CD14-positive monocyte (primary cell): ENCODE measurements around the gene HDGFL3. TPM values are rescaled to one million over a fixed set of nuclear protein-coding genes. Genes with fewer than 3 reads are reported as not detected.

Experiments
- DNase-seq, 3 donors: peaks; one replicate each; pipeline ENCODE4 v3.0.0-alpha.2; 2011 to 2022
- H2AFZ ChIP-seq: 2 replicates; pipeline ENCODE4 v1.6.0; 2012; ENCODE audit warnings: mild to moderate bottlenecking, low read depth, low read length, inconsistent platforms; ENCODE audit not compliant: insufficient read depth, poor library complexity, severe bottlenecking
- H3K27ac ChIP-seq, 2 donors: 1 replicate in 1 of 2; 2 replicates in 1 of 2; pipeline ENCODE4 v1.5.1; 2012 to 2013; ENCODE audit warnings: low read length in 2 of 2, control low read depth in 1 of 2, inconsistent platforms in 1 of 2, low read depth in 1 of 2, mild to moderate bottlenecking in 1 of 2
- H3K27me3 ChIP-seq, 2 donors: one replicate each; pipeline versions ENCODE4 v1.6.0 to v1.6.1; 2011 to 2013; ENCODE audit warnings: low read length in 2 of 2; ENCODE audit not compliant: control insufficient read depth in 2 of 2, insufficient read depth in 2 of 2
- H3K36me3 ChIP-seq, 2 donors: replicated peaks in 1 of 2; 1 replicate in 1 of 2; 2 replicates in 1 of 2; pipeline versions ENCODE4 v1.5.1 to v1.6.1; 2012 to 2013; ENCODE audit warnings: low read length in 2 of 2, control low read depth in 1 of 2, inconsistent platforms in 1 of 2, mild to moderate bottlenecking in 1 of 2; ENCODE audit not compliant: insufficient read depth in 2 of 2, control insufficient read depth in 1 of 2
- H3K4me1 ChIP-seq, 2 donors: 1 replicate in 1 of 2; 2 replicates in 1 of 2; pipeline versions ENCODE4 v1.5.1 to v1.6.1; 2012 to 2013; ENCODE audit warnings: low read length in 2 of 2, control low read depth in 1 of 2, inconsistent platforms in 1 of 2, mild to moderate bottlenecking in 1 of 2, moderate library complexity in 1 of 2; ENCODE audit not compliant: insufficient read depth in 2 of 2, control insufficient read depth in 1 of 2
- H3K4me2 ChIP-seq: replicated peaks from 2 replicates; pipeline ENCODE3; 2012; ENCODE audit warnings: low read length, moderate library complexity, mild to moderate bottlenecking; ENCODE audit not compliant: poor library complexity, severe bottlenecking; ENCODE audit errors: extremely low read depth
- H3K4me3 ChIP-seq, 3 experiments: fragments of 200-600 bp in 1 of 3; sonication (generic) in 1 of 3; replicated peaks in 1 of 3; 1 replicate in 2 of 3; 2 replicates in 1 of 3; pipeline ENCODE4 v1.5.1; 2011 to 2013; ENCODE audit warnings: low read length in 3 of 3, mild to moderate bottlenecking in 3 of 3, control low read depth in 2 of 3, low read depth in 2 of 3, inconsistent platforms in 1 of 3, moderate library complexity in 1 of 3
- H3K79me2 ChIP-seq: 2 replicates; pipeline ENCODE4 v1.6.0; 2012; ENCODE audit warnings: mild to moderate bottlenecking, control low read depth, inconsistent platforms, low read length, moderate library complexity; ENCODE audit not compliant: insufficient read depth
- H3K9ac ChIP-seq: 2 replicates; pipeline ENCODE4 v1.6.0; 2017; ENCODE audit warnings: low read length, mild to moderate bottlenecking; ENCODE audit not compliant: insufficient read depth, poor library complexity, severe bottlenecking
- H3K9me3 ChIP-seq, 2 donors: replicated peaks in 1 of 2; 1 replicate in 1 of 2; 2 replicates in 1 of 2; pipeline versions ENCODE4 v1.5.1 to v1.6.1; 2012 to 2013; ENCODE audit warnings: low read length in 2 of 2, control low read depth in 1 of 2; ENCODE audit not compliant: control insufficient read depth in 1 of 2, insufficient read depth in 1 of 2
- H4K20me1 ChIP-seq: 2 replicates; pipeline ENCODE4 v1.6.0; 2012; ENCODE audit warnings: mild to moderate bottlenecking, low read length, control low read depth, moderate library complexity; ENCODE audit not compliant: insufficient read depth
- H3K27ac Mint-ChIP-seq, 7 donors: one replicate each; pipeline ENCODE4 v1.8.0; 2020; ENCODE audit warnings: mild to moderate bottlenecking in 7 of 7, mixed read lengths in 7 of 7, moderate library complexity in 6 of 7, inconsistent platforms in 2 of 7
- H3K27me3 Mint-ChIP-seq, 3 donors: one replicate each; pipeline ENCODE4 v1.8.0; 2021 to 2022; ENCODE audit warnings: low read depth in 3 of 3, mild to moderate bottlenecking in 3 of 3, mixed read lengths in 3 of 3, moderate library complexity in 3 of 3, inconsistent platforms in 1 of 3
- H3K36me3 Mint-ChIP-seq, 2 donors: one replicate each; pipeline ENCODE4 v1.8.0; 2020; ENCODE audit warnings: mixed read lengths in 2 of 2, inconsistent platforms in 1 of 2, mild to moderate bottlenecking in 1 of 2
- H3K4me1 Mint-ChIP-seq: one replicate; pipeline ENCODE4 v1.8.0; 2020; ENCODE audit warnings: mild to moderate bottlenecking, mixed read lengths
- H3K4me3 Mint-ChIP-seq, 2 donors: one replicate each; pipeline ENCODE4 v1.8.0; 2020; ENCODE audit warnings: mild to moderate bottlenecking in 2 of 2, mixed read lengths in 2 of 2, moderate library complexity in 1 of 2
- H3K9me3 Mint-ChIP-seq, 7 donors: one replicate each; pipeline ENCODE4 v1.8.0; 2020 to 2022; ENCODE audit warnings: mixed read lengths in 7 of 7, mild to moderate bottlenecking in 6 of 7, moderate library complexity in 6 of 7, inconsistent platforms in 2 of 7
- whole genome bisulfite sequencing: methylation state at CpG from one replicate; pipeline ENCODE4 v1.1.5; 2013; ENCODE audit warnings: missing lambda C conversion rate; ENCODE audit not compliant: insufficient coverage; 5-methylcytosine and 5-hydroxymethylcytosine counted together
- intact Hi-C, 2 donors: fragments of 100-400 bp; cut with micrococcal nuclease; formaldehyde crosslinking; loops; one replicate each; pipeline versions ENCODE4 v1.15.0 to v1.15.1; 2023
- polyA plus RNA-seq, 3 donors: library from polyadenylated mRNA; depleted of rRNA in 1 of 3; unstranded in 2 of 3; stranded (reverse) in 1 of 3; fragments of 300-500 nt in 2 of 3; fragments of >200 nt in 1 of 3; fragmentation: Illumina TruSeq in 2 of 3; gene quantifications; 1 replicate in 2 of 3; 2 replicates in 1 of 3; pipeline ENCODE4 v1.2.3, GENCODE V29; 2012 to 2021
- TF ChIP-seq, protein P1 (sequence below): fragments of 200-600 bp; IDR thresholded peaks from one replicate; pipeline ENCODE4 v1.8.0; 2022; ENCODE audit warnings: antibody characterized with exemption, mild to moderate bottlenecking

The HDGFL3 gene
- polyA plus RNA-seq, 3 donors: 0.35 to 1.1 (median 0.69) TPM

DNA sequence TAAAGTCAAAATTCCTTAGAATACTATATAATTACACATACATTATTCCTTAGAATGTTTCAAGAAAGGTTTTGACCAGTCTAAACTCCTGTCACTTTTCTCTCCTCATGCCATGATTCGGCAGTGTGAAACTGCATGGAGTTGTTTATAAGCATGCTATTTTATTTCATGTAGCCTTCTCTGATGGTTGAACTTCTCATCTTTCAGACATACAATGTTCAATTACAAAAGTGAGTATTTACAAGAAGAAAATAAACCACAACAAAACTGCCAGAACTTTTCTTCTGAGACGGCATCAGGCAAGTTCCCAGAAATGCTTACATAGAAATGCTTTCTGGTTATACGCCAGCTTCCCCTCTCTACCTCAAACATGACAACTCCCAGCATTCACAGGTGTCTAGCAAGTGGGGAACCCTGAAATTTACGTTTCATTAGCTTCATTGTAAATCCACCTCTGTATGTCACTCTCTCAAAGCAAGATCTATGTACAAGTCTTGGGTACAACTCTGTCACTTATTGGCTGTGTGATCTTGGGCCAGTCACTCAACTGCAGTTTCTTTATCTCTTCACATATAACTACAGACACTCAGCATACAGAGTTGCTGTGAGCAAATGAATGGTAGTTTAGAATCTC, 42.7 kb downstream of the HDGFL3 start:
- 85% methylated on average over 3 of the region's 4 CpGs for WGBS
- Histone ChIP-seq H3K9ac (no peak overlapping the region), H4K20me1 (no peaks in the 10 kb centered on the region), H3K4me1 (no peaks in the 10 kb centered on the region), H2AFZ (no peak overlapping the region), H3K9me3 (peaks cover 9% of the 10 kb centered on the region in 2 donors), H3K4me2 (no peak overlapping the region), H3K4me3 (no peak overlapping the region), H3K79me2 (no peaks in the 10 kb centered on the region), H3K27me3 (no peaks in the 10 kb centered on the region), H3K27ac (no peak overlapping the region), H3K36me3 (no peaks in the 10 kb centered on the region)
- H3K36me3 Mint-ChIP-seq: no peaks in the 10 kb centered on the region
- peaks cover 8 to 29% (median 19%) of the 10 kb centered on the region in 7 donors for H3K9me3 Mint-ChIP-seq
- no peak overlapping the region for H3K27ac Mint-ChIP-seq
- H3K4me3 Mint-ChIP-seq: no peak overlapping the region
- intact Hi-C loops: no loop called here
- H3K27me3 Mint-ChIP-seq: peaks cover 0 to 1% (median 1%) of the 10 kb centered on the region in 3 donors
- DNase-seq: no peak
- H3K4me1 Mint-ChIP-seq: no peaks in the 10 kb centered on the region
- TF ChIP-seq, protein P1, sequence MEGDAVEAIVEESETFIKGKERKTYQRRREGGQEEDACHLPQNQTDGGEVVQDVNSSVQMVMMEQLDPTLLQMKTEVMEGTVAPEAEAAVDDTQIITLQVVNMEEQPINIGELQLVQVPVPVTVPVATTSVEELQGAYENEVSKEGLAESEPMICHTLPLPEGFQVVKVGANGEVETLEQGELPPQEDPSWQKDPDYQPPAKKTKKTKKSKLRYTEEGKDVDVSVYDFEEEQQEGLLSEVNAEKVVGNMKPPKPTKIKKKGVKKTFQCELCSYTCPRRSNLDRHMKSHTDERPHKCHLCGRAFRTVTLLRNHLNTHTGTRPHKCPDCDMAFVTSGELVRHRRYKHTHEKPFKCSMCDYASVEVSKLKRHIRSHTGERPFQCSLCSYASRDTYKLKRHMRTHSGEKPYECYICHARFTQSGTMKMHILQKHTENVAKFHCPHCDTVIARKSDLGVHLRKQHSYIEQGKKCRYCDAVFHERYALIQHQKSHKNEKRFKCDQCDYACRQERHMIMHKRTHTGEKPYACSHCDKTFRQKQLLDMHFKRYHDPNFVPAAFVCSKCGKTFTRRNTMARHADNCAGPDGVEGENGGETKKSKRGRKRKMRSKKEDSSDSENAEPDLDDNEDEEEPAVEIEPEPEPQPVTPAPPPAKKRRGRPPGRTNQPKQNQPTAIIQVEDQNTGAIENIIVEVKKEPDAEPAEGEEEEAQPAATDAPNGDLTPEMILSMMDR: no peak

DNA sequence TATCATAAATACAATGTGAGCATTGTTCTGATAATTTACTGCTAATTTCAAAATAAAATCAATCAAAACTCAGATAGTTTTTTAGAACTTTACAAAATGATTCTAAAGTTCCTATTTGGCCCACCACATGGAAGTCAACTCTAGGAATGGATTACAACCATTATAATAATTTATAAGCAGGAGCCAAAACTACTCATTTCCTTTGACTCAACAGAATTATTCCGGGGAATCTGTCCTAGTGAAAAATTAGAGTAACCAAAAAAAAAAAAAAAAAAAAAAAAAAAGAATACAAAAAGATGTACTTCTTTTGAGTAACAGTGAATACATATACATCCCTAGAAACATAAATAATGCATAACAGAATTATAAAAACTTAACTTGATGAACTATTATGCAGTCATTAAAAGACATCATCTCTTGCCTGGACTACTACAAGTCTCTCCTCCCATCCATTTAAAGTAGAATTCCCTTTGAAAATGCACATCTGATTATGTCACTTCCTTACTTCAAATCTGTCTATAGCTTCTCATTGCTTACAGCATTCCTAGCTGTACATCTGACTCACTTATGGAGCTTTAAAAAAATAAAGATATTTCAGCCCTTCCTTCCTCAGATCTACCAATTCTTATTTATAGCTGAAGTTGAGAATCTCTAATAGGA, 43.4 kb downstream of the HDGFL3 start:
- peaks cover 8 to 28% (median 17%) of the 10 kb centered on the region in 7 donors for H3K9me3 Mint-ChIP-seq
- no peaks in the 10 kb centered on the region for H4K20me1 ChIP-seq
- H3K4me1 ChIP-seq: no peaks in the 10 kb centered on the region
- no peaks in the 10 kb centered on the region for H3K36me3 ChIP-seq
- no CpG with 5 or more reads among the region's 1 CpG for WGBS
- TF ChIP-seq, protein P1: no peak
- no peak overlapping the region for H3K27ac ChIP-seq
- DNase-seq: no peak
- H3K4me1 Mint-ChIP-seq: no peaks in the 10 kb centered on the region
- no peak overlapping the region for H3K4me3 Mint-ChIP-seq
- no peak overlapping the region for H3K4me2 ChIP-seq
- H3K27me3 ChIP-seq: no peaks in the 10 kb centered on the region
- no peaks in the 10 kb centered on the region for H3K79me2 ChIP-seq
- intact Hi-C loops: no loop called here
- no peak overlapping the region for H3K27ac Mint-ChIP-seq
- no peak overlapping the region for H3K4me3 ChIP-seq
- peaks cover 0 to 1% (median 1%) of the 10 kb centered on the region in 3 donors for H3K27me3 Mint-ChIP-seq
- peaks cover 6 to 9% of the 10 kb centered on the region in 2 donors for H3K9me3 ChIP-seq
- H2AFZ ChIP-seq: no peak overlapping the region
- H3K36me3 Mint-ChIP-seq: no peaks in the 10 kb centered on the region
- H3K9ac ChIP-seq: no peak overlapping the region
